Mesothelial cell of epicardium (in vitro differentiated cells): ENCODE results near the gene SLFN14. TPM values are rescaled to one million over a fixed set of nuclear protein-coding genes. Genes with fewer than 3 reads are reported as not detected.
"Not testable (repeated sequence)": the region's sequence is repeated elsewhere in the genome, so short reads cannot be mapped to it uniquely, and the experiment has no call there.

Source experiments
- DNase-seq, 2 experiments: peaks; one replicate each; pipeline ENCODE4 v3.0.0; 2021; ENCODE audit warnings: low spot score in 2 of 2; ENCODE audit not compliant: unreplicated experiment in 2 of 2
- H3K27ac Mint-ChIP-seq: 2 replicates; pipeline ENCODE4 v1.8.0; 2021; ENCODE audit warnings: mixed read lengths
- H3K27me3 Mint-ChIP-seq: 2 replicates; pipeline ENCODE4 v1.8.0; 2021; ENCODE audit warnings: low read depth, mixed read lengths
- H3K36me3 Mint-ChIP-seq: 2 replicates; pipeline ENCODE4 v1.8.0; 2021; ENCODE audit warnings: mixed read lengths
- H3K4me1 Mint-ChIP-seq: 2 replicates; pipeline ENCODE4 v1.8.0; 2021; ENCODE audit warnings: mixed read lengths
- H3K4me3 Mint-ChIP-seq: 2 replicates; pipeline ENCODE4 v1.8.0; 2021; ENCODE audit warnings: mild to moderate bottlenecking, moderate library complexity, mixed read lengths
- H3K9me3 Mint-ChIP-seq: 2 replicates; pipeline ENCODE4 v1.8.0; 2021; ENCODE audit warnings: mixed read lengths
- CTCF ChIP-seq: fragments of 200-600 bp; sonication (generic); IDR thresholded peaks from one replicate; pipeline ENCODE4 v1.5.0; 2021; ENCODE audit warnings: antibody characterized with exemption; ENCODE audit not compliant: unreplicated experiment
- total RNA-seq: library from RNA; stranded (reverse); gene quantifications from 3 replicates; pipeline ENCODE4 v1.2.1, GENCODE V29; 2021

Gene SLFN14
- total RNA-seq, 1 donor from 2014 or later = not detected

- H3K4me1 Mint-ChIP-seq = peaks cover 9% of the 10 kb centered on the region
- no peak for TF ChIP-seq CTCF
- no peak for DNase-seq
- no peak overlapping the region for H3K4me3 Mint-ChIP-seq
- H3K27me3 Mint-ChIP-seq = peaks cover 38% of the 10 kb centered on the region
- H3K27ac Mint-ChIP-seq = no peak overlapping the region
- no peaks in the 10 kb centered on the region for H3K36me3 Mint-ChIP-seq
- peaks cover 4% of the 10 kb centered on the region for H3K9me3 Mint-ChIP-seq
These were observed 30.8 kb downstream of the SLFN14 start for GRCh38 chr17:35529866-35530265.

GRCh38 chr17:35529326-35529725 lies 31.3 kb downstream of the SLFN14 start:
- H3K36me3 Mint-ChIP-seq, DNase-seq, H3K27ac Mint-ChIP-seq, H3K9me3 Mint-ChIP-seq, H3K4me1 Mint-ChIP-seq, H3K4me3 Mint-ChIP-seq: not testable (repeated sequence)
- H3K27me3 Mint-ChIP-seq = peaks cover 41% of the 10 kb centered on the region

- Mint-ChIP-seq H3K9me3 (peaks cover 5% of the 10 kb centered on the region), H3K27me3 (peaks cover 81% of the 10 kb centered on the region)
These were observed 37.3 kb downstream of the SLFN14 start for GRCh38 chr17:35523296-35523695.

GRCh38 chr17:35521654-35522256 lies 38.9 kb downstream of the SLFN14 start:
- not testable (repeated sequence) for H3K4me1 Mint-ChIP-seq, H3K36me3 Mint-ChIP-seq, H3K27ac Mint-ChIP-seq, DNase-seq, H3K4me3 Mint-ChIP-seq
- Mint-ChIP-seq H3K9me3 (peaks cover 13% of the 10 kb centered on the region), H3K27me3 (peaks cover 84% of the 10 kb centered on the region)

More at GRCh38 chr17:35523296-35523695, 37.3 kb downstream of the SLFN14 start:
- H3K27ac Mint-ChIP-seq = no peak overlapping the region
- no peak for TF ChIP-seq CTCF
- no peaks in the 10 kb centered on the region for H3K4me1 Mint-ChIP-seq
- H3K36me3 Mint-ChIP-seq = no peaks in the 10 kb centered on the region
- DNase-seq = no peak
- no peak overlapping the region for H3K4me3 Mint-ChIP-seq

- no peak for TF ChIP-seq CTCF
- Mint-ChIP-seq H3K36me3 (no peaks in the 10 kb centered on the region), H3K27me3 (peaks cover 82% of the 10 kb centered on the region), H3K9me3 (peaks cover 13% of the 10 kb centered on the region), H3K4me1 (no peaks in the 10 kb centered on the region), H3K27ac (no peak overlapping the region), H3K4me3 (no peak overlapping the region)
- no peak for DNase-seq
These were observed 39.5 kb downstream of the SLFN14 start for GRCh38 chr17:35521150-35521549.

- no peak overlapping the region for H3K4me3 Mint-ChIP-seq
- no peak for TF ChIP-seq CTCF
- peaks cover 10% of the 10 kb centered on the region for H3K9me3 Mint-ChIP-seq
- no peak overlapping the region for H3K27ac Mint-ChIP-seq
- no peaks in the 10 kb centered on the region for H3K4me1 Mint-ChIP-seq
- DNase-seq = no peak
- peaks cover 80% of the 10 kb centered on the region for H3K27me3 Mint-ChIP-seq
- no peaks in the 10 kb centered on the region for H3K36me3 Mint-ChIP-seq
These were observed 40.6 kb downstream of the SLFN14 start for GRCh38 chr17:35519906-35520442.
